ENCODE results near the gene KRTAP10-8.

The KRTAP10-8 gene

GRCh38 chr21:44615911-44616590 lies 4.2 kb downstream of the KRTAP10-8 start:
- no peak for DNase-seq (ENCODE audit: low spot score)
- no peak for TF ChIP-seq CTCF (IDR thresholded peaks at IDR 0.05; ENCODE audit: borderline replicate concordance, control extremely low read depth, extremely low read depth, insufficient read depth, missing control alignments)
- in situ Hi-C loops (cut with MboI; ENCODE audit: low sequenced_read_pairs, unreplicated experiment) = no loop called here

- in situ Hi-C loops (cut with MboI; ENCODE audit: low sequenced_read_pairs, unreplicated experiment) = no loop called here
- no peak for TF ChIP-seq CTCF (IDR thresholded peaks at IDR 0.05; ENCODE audit: borderline replicate concordance, control extremely low read depth, extremely low read depth, insufficient read depth, missing control alignments)
- no peak for DNase-seq (ENCODE audit: low spot score)
These were observed 4.7 kb downstream of the KRTAP10-8 start for GRCh38 chr21:44616591-44616926.

GRCh38 chr21:44617071-44617501 lies 5.2 kb downstream of the KRTAP10-8 start:
- no peak for DNase-seq (ENCODE audit: low spot score)
- no peak for TF ChIP-seq CTCF (IDR thresholded peaks at IDR 0.05; ENCODE audit: borderline replicate concordance, control extremely low read depth, extremely low read depth, insufficient read depth, missing control alignments)
- in situ Hi-C loops (cut with MboI; ENCODE audit: low sequenced_read_pairs, unreplicated experiment) = no loop called here

GRCh38 chr21:44618504-44618903 lies 6.6 kb downstream of the KRTAP10-8 start:
- in situ Hi-C loops (cut with MboI; ENCODE audit: low sequenced_read_pairs, unreplicated experiment) = no loop called here
- TF ChIP-seq CTCF (IDR thresholded peaks at IDR 0.05; ENCODE audit: borderline replicate concordance, control extremely low read depth, extremely low read depth, insufficient read depth, missing control alignments) = no peak
- no peak for DNase-seq (ENCODE audit: low spot score)

GRCh38 chr21:44618909-44619308 lies 7.0 kb downstream of the KRTAP10-8 start:
- no peak for DNase-seq (ENCODE audit: low spot score)
- no peak for TF ChIP-seq CTCF (IDR thresholded peaks at IDR 0.05; ENCODE audit: borderline replicate concordance, control extremely low read depth, extremely low read depth, insufficient read depth, missing control alignments)
- in situ Hi-C loops (cut with MboI; ENCODE audit: low sequenced_read_pairs, unreplicated experiment) = no loop called here

GRCh38 chr21:44619886-44620285 lies 8.0 kb downstream of the KRTAP10-8 start:
- no peak for TF ChIP-seq CTCF (IDR thresholded peaks at IDR 0.05; ENCODE audit: borderline replicate concordance, control extremely low read depth, extremely low read depth, insufficient read depth, missing control alignments)
- in situ Hi-C loops (cut with MboI; ENCODE audit: low sequenced_read_pairs, unreplicated experiment) = no loop called here
- no peak for DNase-seq (ENCODE audit: low spot score)
